Measurements from ENCODE around the gene ERI3.

DNA sequence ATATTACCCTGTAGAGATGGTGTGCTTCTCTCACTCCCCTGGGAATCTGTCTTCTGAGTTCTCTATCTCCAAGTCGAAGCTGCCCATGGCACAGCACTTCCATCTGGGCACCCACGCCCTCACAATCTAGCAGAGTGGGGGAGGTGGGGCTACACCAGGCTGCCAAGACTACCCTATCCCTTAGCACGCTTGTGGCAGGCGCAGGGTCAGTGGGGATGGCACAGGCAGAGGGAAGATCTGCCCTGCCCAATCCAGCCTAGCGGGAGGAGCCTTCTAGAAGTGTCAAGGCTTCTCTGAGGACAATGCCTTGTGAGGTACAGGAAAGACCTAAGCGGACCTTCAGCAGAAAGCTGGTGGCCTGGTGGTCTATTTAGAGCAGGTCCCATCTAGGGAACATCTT lies 92.6 kb downstream of the ERI3 start:
- TF ChIP-seq POLR2AphosphoS5 (IDR thresholded peaks at IDR 0.05; ENCODE audit: low read depth, low read length), result no peak
- TF ChIP-seq, protein P1, sequence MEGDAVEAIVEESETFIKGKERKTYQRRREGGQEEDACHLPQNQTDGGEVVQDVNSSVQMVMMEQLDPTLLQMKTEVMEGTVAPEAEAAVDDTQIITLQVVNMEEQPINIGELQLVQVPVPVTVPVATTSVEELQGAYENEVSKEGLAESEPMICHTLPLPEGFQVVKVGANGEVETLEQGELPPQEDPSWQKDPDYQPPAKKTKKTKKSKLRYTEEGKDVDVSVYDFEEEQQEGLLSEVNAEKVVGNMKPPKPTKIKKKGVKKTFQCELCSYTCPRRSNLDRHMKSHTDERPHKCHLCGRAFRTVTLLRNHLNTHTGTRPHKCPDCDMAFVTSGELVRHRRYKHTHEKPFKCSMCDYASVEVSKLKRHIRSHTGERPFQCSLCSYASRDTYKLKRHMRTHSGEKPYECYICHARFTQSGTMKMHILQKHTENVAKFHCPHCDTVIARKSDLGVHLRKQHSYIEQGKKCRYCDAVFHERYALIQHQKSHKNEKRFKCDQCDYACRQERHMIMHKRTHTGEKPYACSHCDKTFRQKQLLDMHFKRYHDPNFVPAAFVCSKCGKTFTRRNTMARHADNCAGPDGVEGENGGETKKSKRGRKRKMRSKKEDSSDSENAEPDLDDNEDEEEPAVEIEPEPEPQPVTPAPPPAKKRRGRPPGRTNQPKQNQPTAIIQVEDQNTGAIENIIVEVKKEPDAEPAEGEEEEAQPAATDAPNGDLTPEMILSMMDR (IDR thresholded peaks at IDR 0.05), result no peak
